ENCODE measurements around the gene LINGO4. TPM values are rescaled to one million over a fixed set of nuclear protein-coding genes. Genes with fewer than 3 reads are reported as not detected.
A peak's percentile ranks its signal among the peaks of the same experiment; 100 is the strongest.

Gene LINGO4
- total RNA-seq, 6 experiments from 2014 or later: 0.12 to 0.37 (median 0.18) TPM

- Histone ChIP-seq H3K4me1 (peaks cover 0 to 62% (median 21%) of the 10 kb centered on the region in 4 donors), H3K27ac (no peak overlapping the region), H3K4me3 (no peak overlapping the region), H3K27me3 (no peaks in the 10 kb centered on the region), H3K36me3 (no peaks in the 10 kb centered on the region), H3K9me3 (no peaks in the 10 kb centered on the region)
- intact Hi-C loops (cut with DNase I): no loop called here
- no peak for DNase-seq
- TF ChIP-seq POLR2A (IDR thresholded peaks at IDR 0.05): no peak
- TF ChIP-seq CTCF (IDR thresholded peaks at IDR 0.05): no peak
- 53% methylated on average over 3 of the region's 3 CpGs for whole genome bisulfite sequencing (ENCODE audit: insufficient coverage, low coverage, low lambda C conversion rate, missing lambda C conversion rate)
- no peak for ATAC-seq
Measured at GRCh38 chr1:151837197-151837596, 32.0 kb upstream of the LINGO4 start.

GRCh38 chr1:151835596-151835995 is 30.4 kb upstream of the LINGO4 start:
- no peak for ATAC-seq
- DNase-seq: no peak
- H3K36me3 ChIP-seq: no peaks in the 10 kb centered on the region
- H3K27ac ChIP-seq: peak overlapping the region in 1 of 3 donors; percentile 50
- TF ChIP-seq POLR2A (IDR thresholded peaks at IDR 0.05) (no peak), CTCF (IDR thresholded peaks at IDR 0.05) (no peak)
- no peak overlapping the region for H3K4me3 ChIP-seq
- intact Hi-C loops (cut with DNase I): no loop called here
- WGBS (ENCODE audit: insufficient coverage, low coverage, low lambda C conversion rate, missing lambda C conversion rate): no CpG with 5 or more reads among the region's 7 CpGs
- H3K4me1 ChIP-seq: peaks cover 0 to 67% (median 22%) of the 10 kb centered on the region in 4 donors
- no peaks in the 10 kb centered on the region for H3K9me3 ChIP-seq
- no peaks in the 10 kb centered on the region for H3K27me3 ChIP-seq

- ATAC-seq: peak in 3 of 4 donors; percentile 9 to 33 (median 9)
- no peak overlapping the region for H3K4me3 ChIP-seq
- WGBS (ENCODE audit: insufficient coverage, low coverage, low lambda C conversion rate, missing lambda C conversion rate): 29% methylated on average over 1 of the region's 3 CpGs
- no peaks in the 10 kb centered on the region for H3K9me3 ChIP-seq
- peak overlapping the region in 2 of 3 donors; percentile 16 to 50 for H3K27ac ChIP-seq
- H3K27me3 ChIP-seq: no peaks in the 10 kb centered on the region
- intact Hi-C loops (cut with DNase I): no loop called here
- peak in 2 of 3 donors; percentile 77 to 84 for DNase-seq
- no peaks in the 10 kb centered on the region for H3K36me3 ChIP-seq
- TF ChIP-seq POLR2A (IDR thresholded peaks at IDR 0.05): no peak
- TF ChIP-seq CTCF (IDR thresholded peaks at IDR 0.05): no peak
- peaks cover 0 to 70% (median 28%) of the 10 kb centered on the region in 4 donors for H3K4me1 ChIP-seq
Measured at GRCh38 chr1:151834239-151834638, 29.0 kb upstream of the LINGO4 start.

- Histone ChIP-seq H3K27me3 (no peaks in the 10 kb centered on the region), H3K4me3 (peak overlapping the region in 2 of 3 donors; percentile 21 to 27), H3K36me3 (peaks cover 0 to 2% (median under 1%) of the 10 kb centered on the region in 4 donors), H3K9me3 (no peaks in the 10 kb centered on the region), H3K4me1 (peaks cover 0 to 70% (median 30%) of the 10 kb centered on the region in 4 donors), H3K27ac (peak overlapping the region in 2 of 3 donors; percentile 5 to 50)
- ATAC-seq: no peak
- DNase-seq: peak in 1 of 3 donors; percentile 9
- intact Hi-C loops (cut with DNase I): no loop called here
- 48% methylated on average over 8 of the region's 8 CpGs for WGBS (ENCODE audit: insufficient coverage, low coverage, low lambda C conversion rate, missing lambda C conversion rate)
- no peak for TF ChIP-seq POLR2A (IDR thresholded peaks at IDR 0.05)
- TF ChIP-seq CTCF (IDR thresholded peaks at IDR 0.05): no peak
Measured at GRCh38 chr1:151833172-151833900, 28.1 kb upstream of the LINGO4 start.
